Vagina (tissue), 2 donors: Measurements from ENCODE around the gene IQCM. TPM values are rescaled to one million over a fixed set of nuclear protein-coding genes. Genes with fewer than 3 reads are reported as not detected.

ENCODE experiments used
- DNase-seq, 2 donors: peaks; one replicate each; pipeline ENCODE4 v3.0.0-alpha.2; 2017; ENCODE audit errors: extremely low spot score in 2 of 2
- H3K27ac ChIP-seq: fragments of 200-600 bp; sonication (generic); one replicate; pipeline ENCODE4 v1.5.1; 2019
- H3K27me3 ChIP-seq: fragments of 200-600 bp; sonication (generic); one replicate; pipeline ENCODE4 v1.5.1; 2019
- H3K36me3 ChIP-seq, 2 donors: fragments of 200-600 bp; sonication (generic); one replicate each; pipeline ENCODE4 v1.5.1; 2017 to 2019
- H3K4me1 ChIP-seq: fragments of 200-600 bp; sonication (generic); one replicate; pipeline ENCODE4 v1.5.1; 2019
- H3K4me3 ChIP-seq, 2 donors: fragments of 200-600 bp; sonication (generic); 1 replicate in 1 of 2; 2 replicates in 1 of 2; pipeline ENCODE4 v1.5.1; 2016 to 2019
- H3K9me3 ChIP-seq: fragments of 200-600 bp; sonication (generic); one replicate; pipeline ENCODE4 v1.5.1; 2019
- CTCF ChIP-seq, 3 experiments: fragments of 450-650 bp in 2 of 3; fragments of 200-600 bp in 1 of 3; sonication (generic) in 1 of 3; IDR thresholded peaks; one replicate each; pipeline ENCODE4 v1.5.1; 2017 to 2019; ENCODE audit warnings: antibody characterized with exemption in 3 of 3, mild to moderate bottlenecking in 2 of 3, moderate library complexity in 2 of 3
- POLR2A ChIP-seq, 2 donors: fragments of 450-650 bp; IDR thresholded peaks; one replicate each; pipeline ENCODE4 v1.6.1; 2017; ENCODE audit warnings: antibody characterized with exemption in 2 of 2, mild to moderate bottlenecking in 2 of 2, moderate library complexity in 2 of 2
- POLR2AphosphoS5 ChIP-seq, 2 donors: sonication (generic); formaldehyde crosslinking; IDR thresholded peaks; one replicate each; pipeline ENCODE4 v1.9.0; 2017; ENCODE audit warnings: antibody characterized with exemption in 2 of 2, mild to moderate bottlenecking in 2 of 2, low read depth in 1 of 2; ENCODE audit not compliant: insufficient read depth in 1 of 2
- intact Hi-C: fragments of 100-400 bp; cut with DNase I; formaldehyde crosslinking; loops from one replicate; pipeline ENCODE4 v1.15.1; 2023
- total RNA-seq: library from RNA; depleted of rRNA; stranded (reverse); fragments of >200 nt; gene quantifications from one replicate; pipeline ENCODE4 v1.2.3, GENCODE V29; 2016

IQCM gene
- total RNA-seq, 1 donor from 2014 or later = not detected

- Histone ChIP-seq H3K4me1 (no peaks in the 10 kb centered on the region), H3K27me3 (no peaks in the 10 kb centered on the region), H3K9me3 (no peaks in the 10 kb centered on the region), H3K27ac (no peak overlapping the region), H3K36me3 (no peaks in the 10 kb centered on the region), H3K4me3 (no peak overlapping the region)
- intact Hi-C loops = no loop called here
- no peak for DNase-seq
- TF ChIP-seq POLR2A (IDR thresholded peaks at IDR 0.05) (no peak), CTCF (IDR thresholded peaks at IDR 0.05) (no peak), POLR2AphosphoS5 (IDR thresholded peaks at IDR 0.05; ENCODE audit: insufficient read depth in 1 of 2, low read depth in 1 of 2) (no peak)
These were observed 50.0 kb downstream of the IQCM start for GRCh38 chr4:149765630-149766029.

DNA sequence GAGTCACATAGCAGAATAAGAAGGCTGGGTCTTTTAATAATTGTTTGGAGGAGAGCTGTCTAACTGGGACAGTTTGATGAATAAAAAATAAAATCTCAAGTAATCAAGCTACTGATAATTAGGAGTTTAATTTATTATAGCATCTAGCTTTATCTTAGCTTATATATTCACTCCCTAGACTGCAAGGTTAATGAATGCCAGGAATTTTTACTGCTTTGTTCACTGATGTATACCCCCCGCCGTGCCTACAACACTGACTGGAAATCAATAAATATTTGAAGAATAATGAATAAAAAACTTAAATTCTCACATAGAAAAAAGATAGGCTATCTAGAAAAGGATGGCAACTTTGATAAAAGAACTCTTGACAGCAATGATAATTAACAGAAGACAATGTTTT is 59.7 kb downstream of the IQCM start:
- Histone ChIP-seq H3K36me3 (no peaks in the 10 kb centered on the region), H3K9me3 (no peaks in the 10 kb centered on the region), H3K4me3 (no peak overlapping the region), H3K27ac (no peak overlapping the region), H3K4me1 (no peaks in the 10 kb centered on the region), H3K27me3 (no peaks in the 10 kb centered on the region)
- no peak for DNase-seq
- intact Hi-C loops = no loop called here
- TF ChIP-seq CTCF (IDR thresholded peaks at IDR 0.05) (no peak), POLR2A (IDR thresholded peaks at IDR 0.05) (no peak), POLR2AphosphoS5 (IDR thresholded peaks at IDR 0.05; ENCODE audit: insufficient read depth in 1 of 2, low read depth in 1 of 2) (no peak)

DNA sequence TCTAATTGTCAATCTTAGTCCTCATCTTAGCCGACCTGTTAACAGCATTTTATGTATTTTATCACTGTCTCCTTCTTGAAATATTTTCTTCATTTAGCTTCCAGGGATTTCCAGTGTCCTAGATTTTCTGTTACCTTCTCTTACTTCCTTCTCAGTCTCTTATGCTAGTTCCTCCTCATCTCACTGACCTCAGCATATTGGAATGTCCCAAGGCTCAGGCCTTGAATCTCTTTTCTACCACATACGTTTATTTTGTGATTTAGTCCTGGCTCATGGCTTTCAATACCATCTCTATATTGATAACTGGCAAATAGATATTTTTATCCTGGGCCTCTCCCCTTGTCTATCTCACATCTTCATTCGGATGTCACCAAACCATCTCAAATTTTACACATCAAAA is 61.1 kb downstream of the IQCM start:
- Histone ChIP-seq H3K4me3 (no peak overlapping the region), H3K27me3 (no peaks in the 10 kb centered on the region), H3K9me3 (no peaks in the 10 kb centered on the region), H3K4me1 (no peaks in the 10 kb centered on the region), H3K27ac (no peak overlapping the region), H3K36me3 (no peaks in the 10 kb centered on the region)
- intact Hi-C loops = no loop called here
- no peak for TF ChIP-seq CTCF (IDR thresholded peaks at IDR 0.05)
- no peak for TF ChIP-seq POLR2AphosphoS5 (IDR thresholded peaks at IDR 0.05; ENCODE audit: insufficient read depth in 1 of 2, low read depth in 1 of 2)
- TF ChIP-seq POLR2A (IDR thresholded peaks at IDR 0.05) = no peak
- DNase-seq = no peak

DNA sequence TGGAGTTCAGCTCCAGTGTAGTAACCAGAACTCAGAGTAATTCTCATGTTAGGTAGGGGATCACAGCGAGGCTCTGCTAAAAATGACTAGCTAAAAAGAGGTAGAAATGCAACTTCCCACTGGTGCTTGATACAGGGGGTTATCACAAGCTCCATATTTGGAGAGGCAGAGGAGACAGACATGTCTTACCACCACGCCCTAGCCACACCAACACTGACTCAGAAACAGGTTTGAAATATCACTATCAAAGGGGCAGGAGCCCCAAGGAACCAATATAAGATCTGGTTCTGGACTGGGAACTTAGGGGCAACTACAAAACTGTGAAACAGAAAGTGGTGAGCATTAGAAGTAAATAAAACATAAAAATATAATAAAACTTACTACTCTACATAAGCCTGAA is 62.9 kb downstream of the IQCM start:
- Histone ChIP-seq H3K4me3 (no peak overlapping the region), H3K27me3 (no peaks in the 10 kb centered on the region), H3K4me1 (no peaks in the 10 kb centered on the region), H3K36me3 (no peaks in the 10 kb centered on the region), H3K27ac (no peak overlapping the region), H3K9me3 (no peaks in the 10 kb centered on the region)
- TF ChIP-seq POLR2A (IDR thresholded peaks at IDR 0.05) (no peak), POLR2AphosphoS5 (IDR thresholded peaks at IDR 0.05; ENCODE audit: insufficient read depth in 1 of 2, low read depth in 1 of 2) (no peak), CTCF (IDR thresholded peaks at IDR 0.05) (no peak)
- DNase-seq = no peak
- intact Hi-C loops = no loop called here

GRCh38 chr4:149751174-149751573 is 64.5 kb downstream of the IQCM start:
- Histone ChIP-seq H3K36me3 (no peaks in the 10 kb centered on the region), H3K4me3 (no peak overlapping the region), H3K4me1 (no peaks in the 10 kb centered on the region), H3K27ac (peak overlapping the region; percentile 24), H3K9me3 (no peaks in the 10 kb centered on the region), H3K27me3 (no peaks in the 10 kb centered on the region)
- DNase-seq = no peak
- TF ChIP-seq POLR2AphosphoS5 (IDR thresholded peaks at IDR 0.05; ENCODE audit: insufficient read depth in 1 of 2, low read depth in 1 of 2) (no peak), POLR2A (IDR thresholded peaks at IDR 0.05) (no peak), CTCF (IDR thresholded peaks at IDR 0.05) (no peak)
- intact Hi-C loops = no loop called here
